ENCODE data around the gene PRDM16. TPM values are rescaled to one million over a fixed set of nuclear protein-coding genes. Genes with fewer than 3 reads are reported as not detected.
A peak's percentile ranks its signal among the peaks of the same experiment; 100 is the strongest.

Gene PRDM16
- total and polyA plus RNA-seq, 2 of the 4 experiments (the other 2 are of a cell fraction) = 0.02 TPM; not detected in 1

- dilution Hi-C loops (cut with HindIII; ENCODE audit: low sequenced_read_pairs, unreplicated experiment) = no loop called here
- no peak overlapping the region for H3K14ac ChIP-seq (replicated peaks; ENCODE audit: low read depth, low read length)
- H2BK5ac ChIP-seq (ENCODE audit: low read depth, low read length, poor library complexity, severe bottlenecking) = no peak overlapping the region
- H3K9ac ChIP-seq (ENCODE audit: low read depth, low read length) = no peak overlapping the region
- H3K27me3 ChIP-seq (ENCODE audit: control insufficient read depth, insufficient read depth, low read length) = peaks cover 3% of the 10 kb centered on the region; the same call in 1 of the 2 replicates
- TF ChIP-seq CTCF (conservative IDR thresholded peaks at IDR 0.05; ENCODE audit: low read depth, low read length) = no peak
- H3K9me3 ChIP-seq (ENCODE audit: control insufficient read depth, insufficient read depth, low read length) = no peaks in the 10 kb centered on the region; the same call in 1 of the 2 replicates
- ChIA-PET CTCF (no interaction called here), POLR2A (ENCODE audit: unreplicated experiment) (no interaction called here)
- ATAC-seq (ENCODE audit: low read depth) (no peak), DNase-seq (no peak)
- H3K4ac ChIP-seq (ENCODE audit: low read depth, low read length) = no peak overlapping the region
- intact Hi-C loops (cut with micrococcal nuclease) = no loop called here
- BruUV-seq (replicated peaks) = no TSS peak
- H4K91ac ChIP-seq (ENCODE audit: insufficient read depth, low read depth, low read length) = no peak overlapping the region
- H4K5ac ChIP-seq (ENCODE audit: low read depth, low read length) = no peak overlapping the region
- H3K56ac ChIP-seq (ENCODE audit: extremely low read depth, insufficient read depth, low read length) = no peak overlapping the region
- no peak overlapping the region for H2BK120ac ChIP-seq (ENCODE audit: low read depth, low read length)
- H3K27ac ChIP-seq (ENCODE audit: insufficient read depth, low read length) = no peak overlapping the region
- H3K4me3 ChIP-seq (ENCODE audit: insufficient read depth, low read depth, low read length) = no peak overlapping the region
- H4K20me1 ChIP-seq (ENCODE audit: insufficient read depth, low read length) = no peaks in the 10 kb centered on the region
- WGBS, 2 experiments (ENCODE audit: extremely low coverage in 2 of 2, insufficient read length in 1 of 2) = 91% methylated on average over 4 of the region's 16 CpGs; no CpG with 5 or more reads in 1 of the 2 experiments
- H3K4me2 ChIP-seq (ENCODE audit: low read depth, low read length) = no peak overlapping the region
- no peaks in the 10 kb centered on the region for H3K4me1 ChIP-seq (ENCODE audit: control insufficient read depth, insufficient read depth, low read length)
- no peaks in the 10 kb centered on the region for H3K36me3 ChIP-seq (ENCODE audit: control insufficient read depth, insufficient read depth, low read length)
- peak overlapping the region; percentile 42 for H2AK9ac ChIP-seq (replicated peaks; ENCODE audit: low read depth, low read length, poor library complexity)
- H2BK20ac ChIP-seq (ENCODE audit: low read depth, low read length) = no peak overlapping the region
- no peak overlapping the region for H2AFZ ChIP-seq (replicated peaks; ENCODE audit: low read length, poor library complexity)
- in situ Hi-C loops (cut with MboI; ENCODE audit: low sequenced_read_pairs) = no loop called here
- no peak overlapping the region for H2BK15ac ChIP-seq (ENCODE audit: low read depth, low read length)
- no peak overlapping the region for H2AK5ac ChIP-seq (ENCODE audit: low read depth, low read length)
- no peaks in the 10 kb centered on the region for H3K9me1 ChIP-seq (ENCODE audit: insufficient read depth, low read length)
- no peak overlapping the region for H4K8ac ChIP-seq (ENCODE audit: low read depth in 2 of 2, low read length in 2 of 2)
- H3K23ac ChIP-seq (ENCODE audit: low read depth, low read length) = no peak overlapping the region
- no peaks in the 10 kb centered on the region for H3K79me1 ChIP-seq (ENCODE audit: low read depth in 1 of 2, low read length in 2 of 2)
- H3K18ac ChIP-seq (ENCODE audit: low read depth, low read length) = no peak overlapping the region
Observed at GRCh38 chr1:3246251-3246650, 177.2 kb downstream of the PRDM16 start.
